SK-N-SH treated with all-trans-retinoic acid at 6 μM for 48 hours (cell line): ENCODE results near the gene FZD4.

Source experiments
- ATAC-seq: fragments of 200-7000 bp; cut with Tn5 transposase; 3 replicates; pipeline ENCODE4 v1.9.1; 2020; ENCODE audit warnings: mild to moderate bottlenecking, moderate library complexity
- ARNTL ChIP-seq: fragments of 450-650 bp; formaldehyde crosslinking; IDR thresholded peaks from 2 replicates; pipeline ENCODE4 v1.5.0; 2020; ENCODE audit warnings: low read depth, mild to moderate bottlenecking, moderate library complexity, borderline replicate concordance
- BACH2 ChIP-seq: fragments of 250-450 bp; sonication (Bioruptor Pico); IDR thresholded peaks from 2 replicates; pipeline ENCODE4 v1.9.0; 2021; ENCODE audit warnings: mild to moderate bottlenecking, borderline replicate concordance
- CSDC2 ChIP-seq: fragments of 250-450 bp; sonication (Bioruptor Pico); IDR thresholded peaks from 2 replicates; pipeline ENCODE4 v1.5.0; 2020; ENCODE audit warnings: mild to moderate bottlenecking, moderate library complexity
- ESRRG ChIP-seq: fragments of 250-450 bp; sonication (Bioruptor Pico); IDR thresholded peaks from 2 replicates; pipeline ENCODE4 v1.6.1; 2021; ENCODE audit warnings: mild to moderate bottlenecking
- ISL1 ChIP-seq: fragments of 250-450 bp; sonication (Bioruptor Pico); IDR thresholded peaks from 2 replicates; pipeline ENCODE4 v2.1.2; 2022; ENCODE audit warnings: mild to moderate bottlenecking, moderate library complexity
- PPARA ChIP-seq: fragments of 250-450 bp; sonication (Bioruptor Pico); IDR thresholded peaks from 2 replicates; pipeline ENCODE4 v1.5.0; 2020; ENCODE audit warnings: mild to moderate bottlenecking, borderline replicate concordance
- RARB ChIP-seq: fragments of 250-450 bp; sonication (Bioruptor Pico); IDR thresholded peaks from 2 replicates; pipeline ENCODE4 v1.8.0; 2021; ENCODE audit warnings: mild to moderate bottlenecking, moderate library complexity
- SNAI2 ChIP-seq: fragments of 250-450 bp; sonication (Bioruptor Pico); IDR thresholded peaks from 2 replicates; pipeline ENCODE4 v1.5.0; 2020; ENCODE audit warnings: mild to moderate bottlenecking, moderate library complexity
- TCF4 ChIP-seq: fragments of 250-450 bp; sonication (Bioruptor Pico); IDR thresholded peaks from 2 replicates; pipeline ENCODE4 v1.8.0; 2021; ENCODE audit warnings: mild to moderate bottlenecking, moderate library complexity, borderline replicate concordance
- TOX ChIP-seq: fragments of 250-450 bp; sonication (Bioruptor Pico); IDR thresholded peaks from 2 replicates; pipeline ENCODE4 v1.8.0; 2021; ENCODE audit warnings: mild to moderate bottlenecking, moderate library complexity, borderline replicate concordance
- ZC3H10 ChIP-seq: fragments of 250-450 bp; sonication (Bioruptor Pico); IDR thresholded peaks from 2 replicates; pipeline ENCODE4 v1.5.1; 2021; ENCODE audit warnings: mild to moderate bottlenecking, moderate library complexity
- ZFP3 ChIP-seq: fragments of 250-450 bp; sonication (Bioruptor Pico); IDR thresholded peaks from 2 replicates; pipeline ENCODE4 v1.5.0; 2020; ENCODE audit warnings: mild to moderate bottlenecking, moderate library complexity
- ZFP30 ChIP-seq: fragments of 450-650 bp; formaldehyde crosslinking; IDR thresholded peaks from 2 replicates; pipeline ENCODE4 v1.5.0; 2022; ENCODE audit warnings: mild to moderate bottlenecking, moderate library complexity
- ZNF565 ChIP-seq: fragments of 450-650 bp; formaldehyde crosslinking; conservative IDR thresholded peaks from 2 replicates; pipeline ENCODE4 v1.5.0; 2020; ENCODE audit warnings: low read depth, mild to moderate bottlenecking, moderate library complexity
- ZNF70 ChIP-seq: fragments of 450-650 bp; formaldehyde crosslinking; IDR thresholded peaks from 2 replicates; pipeline ENCODE4 v1.5.0; 2020; ENCODE audit warnings: mild to moderate bottlenecking, moderate library complexity
- ZNF8 ChIP-seq: fragments of 450-650 bp; formaldehyde crosslinking; IDR thresholded peaks from 2 replicates; pipeline ENCODE4 v1.5.0; 2020; ENCODE audit warnings: mild to moderate bottlenecking, moderate library complexity
- TF ChIP-seq, protein P1 (sequence below): fragments of 250-450 bp; sonication (Bioruptor Pico); IDR thresholded peaks from 2 replicates; pipeline ENCODE4 v1.8.0; 2021; ENCODE audit warnings: low read depth, mild to moderate bottlenecking, moderate library complexity, borderline replicate concordance
- TF ChIP-seq, protein P2 (sequence below): fragments of 250-450 bp; sonication (Bioruptor Pico); IDR thresholded peaks from 2 replicates; pipeline ENCODE4 v1.8.0; 2020; ENCODE audit warnings: mild to moderate bottlenecking, moderate library complexity, borderline replicate concordance
- TF ChIP-seq, protein P3 (sequence below): fragments of 250-450 bp; sonication (Bioruptor Pico); IDR thresholded peaks from 2 replicates; pipeline ENCODE4 v1.5.0; 2020; ENCODE audit warnings: mild to moderate bottlenecking, moderate library complexity
- TF ChIP-seq, protein P4 (sequence below): fragments of 250-450 bp; sonication (Bioruptor Pico); IDR thresholded peaks from 2 replicates; pipeline ENCODE4 v1.5.1; 2020; ENCODE audit warnings: low read depth, mild to moderate bottlenecking, moderate library complexity
- TF ChIP-seq, protein P5 (sequence below): fragments of 250-450 bp; sonication (Bioruptor Pico); IDR thresholded peaks from 2 replicates; pipeline ENCODE4 v1.5.1; 2021; ENCODE audit warnings: mild to moderate bottlenecking, moderate library complexity

Gene FZD4

DNA sequence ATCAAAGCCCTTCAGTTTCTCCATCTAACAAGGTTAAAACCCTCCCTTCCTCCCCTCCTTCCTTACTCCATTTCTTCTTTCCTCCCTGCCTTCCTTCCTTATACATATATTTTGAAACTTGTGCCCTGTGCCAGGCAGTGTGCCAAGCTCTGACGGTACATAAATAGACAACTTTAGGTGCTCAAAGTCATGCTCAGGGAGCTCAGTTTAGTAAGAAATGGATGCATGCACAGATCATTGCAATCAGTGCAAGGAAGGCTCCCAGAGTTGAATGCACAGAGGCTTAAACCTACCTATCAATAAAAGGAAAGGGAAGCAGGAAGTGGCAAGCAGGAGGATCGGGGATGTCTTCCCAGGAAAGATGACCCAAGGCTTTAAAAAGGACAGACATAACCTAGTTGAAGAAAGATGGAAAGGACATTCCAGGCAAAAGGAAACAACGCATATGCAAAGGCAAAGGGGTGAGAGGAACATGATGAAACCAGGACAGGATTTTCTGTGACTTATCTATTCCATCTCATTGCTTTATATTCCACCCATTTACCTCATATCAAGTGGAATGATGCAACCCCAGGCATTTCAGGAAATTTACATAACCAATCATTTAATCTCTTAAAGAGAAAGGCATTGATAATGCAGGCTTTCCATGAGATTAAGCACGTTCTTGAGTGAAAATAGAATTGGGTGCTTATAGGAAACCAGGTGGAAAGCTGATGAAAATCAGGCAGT is 13.2 kb downstream of the FZD4 start:
- no peak for ATAC-seq
- TF ChIP-seq, protein P1, sequence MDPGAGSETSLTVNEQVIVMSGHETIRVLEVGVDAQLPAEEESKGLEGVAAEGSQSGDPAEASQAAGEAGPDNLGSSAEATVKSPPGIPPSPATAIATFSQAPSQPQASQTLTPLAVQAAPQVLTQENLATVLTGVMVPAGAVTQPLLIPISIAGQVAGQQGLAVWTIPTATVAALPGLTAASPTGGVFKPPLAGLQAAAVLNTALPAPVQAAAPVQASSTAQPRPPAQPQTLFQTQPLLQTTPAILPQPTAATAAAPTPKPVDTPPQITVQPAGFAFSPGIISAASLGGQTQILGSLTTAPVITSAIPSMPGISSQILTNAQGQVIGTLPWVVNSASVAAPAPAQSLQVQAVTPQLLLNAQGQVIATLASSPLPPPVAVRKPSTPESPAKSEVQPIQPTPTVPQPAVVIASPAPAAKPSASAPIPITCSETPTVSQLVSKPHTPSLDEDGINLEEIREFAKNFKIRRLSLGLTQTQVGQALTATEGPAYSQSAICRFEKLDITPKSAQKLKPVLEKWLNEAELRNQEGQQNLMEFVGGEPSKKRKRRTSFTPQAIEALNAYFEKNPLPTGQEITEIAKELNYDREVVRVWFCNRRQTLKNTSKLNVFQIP (CRISPR knock-in tag), result no peak
- TF ChIP-seq BACH2 (CRISPR knock-in tag) (no peak), CSDC2 (CRISPR knock-in tag) (no peak), ZNF565 (no peak), TCF4 (CRISPR knock-in tag) (no peak), PPARA (no peak), ARNTL (CRISPR knock-in tag) (no peak), SNAI2 (CRISPR knock-in tag) (no peak), ISL1 (CRISPR knock-in tag) (no peak), TOX (no peak), ZFP30 (CRISPR knock-in tag) (no peak), ESRRG (CRISPR knock-in tag) (no peak), ZNF8 (CRISPR knock-in tag) (no peak)
- TF ChIP-seq, protein P2, sequence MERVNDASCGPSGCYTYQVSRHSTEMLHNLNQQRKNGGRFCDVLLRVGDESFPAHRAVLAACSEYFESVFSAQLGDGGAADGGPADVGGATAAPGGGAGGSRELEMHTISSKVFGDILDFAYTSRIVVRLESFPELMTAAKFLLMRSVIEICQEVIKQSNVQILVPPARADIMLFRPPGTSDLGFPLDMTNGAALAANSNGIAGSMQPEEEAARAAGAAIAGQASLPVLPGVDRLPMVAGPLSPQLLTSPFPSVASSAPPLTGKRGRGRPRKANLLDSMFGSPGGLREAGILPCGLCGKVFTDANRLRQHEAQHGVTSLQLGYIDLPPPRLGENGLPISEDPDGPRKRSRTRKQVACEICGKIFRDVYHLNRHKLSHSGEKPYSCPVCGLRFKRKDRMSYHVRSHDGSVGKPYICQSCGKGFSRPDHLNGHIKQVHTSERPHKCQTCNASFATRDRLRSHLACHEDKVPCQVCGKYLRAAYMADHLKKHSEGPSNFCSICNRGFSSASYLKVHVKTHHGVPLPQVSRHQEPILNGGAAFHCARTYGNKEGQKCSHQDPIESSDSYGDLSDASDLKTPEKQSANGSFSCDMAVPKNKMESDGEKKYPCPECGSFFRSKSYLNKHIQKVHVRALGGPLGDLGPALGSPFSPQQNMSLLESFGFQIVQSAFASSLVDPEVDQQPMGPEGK (CRISPR knock-in tag), result no peak
- TF ChIP-seq, protein P3, sequence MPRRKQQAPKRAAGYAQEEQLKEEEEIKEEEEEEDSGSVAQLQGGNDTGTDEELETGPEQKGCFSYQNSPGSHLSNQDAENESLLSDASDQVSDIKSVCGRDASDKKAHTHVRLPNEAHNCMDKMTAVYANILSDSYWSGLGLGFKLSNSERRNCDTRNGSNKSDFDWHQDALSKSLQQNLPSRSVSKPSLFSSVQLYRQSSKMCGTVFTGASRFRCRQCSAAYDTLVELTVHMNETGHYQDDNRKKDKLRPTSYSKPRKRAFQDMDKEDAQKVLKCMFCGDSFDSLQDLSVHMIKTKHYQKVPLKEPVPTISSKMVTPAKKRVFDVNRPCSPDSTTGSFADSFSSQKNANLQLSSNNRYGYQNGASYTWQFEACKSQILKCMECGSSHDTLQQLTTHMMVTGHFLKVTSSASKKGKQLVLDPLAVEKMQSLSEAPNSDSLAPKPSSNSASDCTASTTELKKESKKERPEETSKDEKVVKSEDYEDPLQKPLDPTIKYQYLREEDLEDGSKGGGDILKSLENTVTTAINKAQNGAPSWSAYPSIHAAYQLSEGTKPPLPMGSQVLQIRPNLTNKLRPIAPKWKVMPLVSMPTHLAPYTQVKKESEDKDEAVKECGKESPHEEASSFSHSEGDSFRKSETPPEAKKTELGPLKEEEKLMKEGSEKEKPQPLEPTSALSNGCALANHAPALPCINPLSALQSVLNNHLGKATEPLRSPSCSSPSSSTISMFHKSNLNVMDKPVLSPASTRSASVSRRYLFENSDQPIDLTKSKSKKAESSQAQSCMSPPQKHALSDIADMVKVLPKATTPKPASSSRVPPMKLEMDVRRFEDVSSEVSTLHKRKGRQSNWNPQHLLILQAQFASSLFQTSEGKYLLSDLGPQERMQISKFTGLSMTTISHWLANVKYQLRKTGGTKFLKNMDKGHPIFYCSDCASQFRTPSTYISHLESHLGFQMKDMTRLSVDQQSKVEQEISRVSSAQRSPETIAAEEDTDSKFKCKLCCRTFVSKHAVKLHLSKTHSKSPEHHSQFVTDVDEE (CRISPR knock-in tag), result no peak
- TF ChIP-seq, protein P4, sequence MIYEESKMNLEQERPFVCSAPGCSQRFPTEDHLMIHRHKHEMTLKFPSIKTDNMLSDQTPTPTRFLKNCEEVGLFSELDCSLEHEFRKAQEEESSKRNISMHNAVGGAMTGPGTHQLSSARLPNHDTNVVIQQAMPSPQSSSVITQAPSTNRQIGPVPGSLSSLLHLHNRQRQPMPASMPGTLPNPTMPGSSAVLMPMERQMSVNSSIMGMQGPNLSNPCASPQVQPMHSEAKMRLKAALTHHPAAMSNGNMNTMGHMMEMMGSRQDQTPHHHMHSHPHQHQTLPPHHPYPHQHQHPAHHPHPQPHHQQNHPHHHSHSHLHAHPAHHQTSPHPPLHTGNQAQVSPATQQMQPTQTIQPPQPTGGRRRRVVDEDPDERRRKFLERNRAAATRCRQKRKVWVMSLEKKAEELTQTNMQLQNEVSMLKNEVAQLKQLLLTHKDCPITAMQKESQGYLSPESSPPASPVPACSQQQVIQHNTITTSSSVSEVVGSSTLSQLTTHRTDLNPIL (CRISPR knock-in tag), result no peak

DNA sequence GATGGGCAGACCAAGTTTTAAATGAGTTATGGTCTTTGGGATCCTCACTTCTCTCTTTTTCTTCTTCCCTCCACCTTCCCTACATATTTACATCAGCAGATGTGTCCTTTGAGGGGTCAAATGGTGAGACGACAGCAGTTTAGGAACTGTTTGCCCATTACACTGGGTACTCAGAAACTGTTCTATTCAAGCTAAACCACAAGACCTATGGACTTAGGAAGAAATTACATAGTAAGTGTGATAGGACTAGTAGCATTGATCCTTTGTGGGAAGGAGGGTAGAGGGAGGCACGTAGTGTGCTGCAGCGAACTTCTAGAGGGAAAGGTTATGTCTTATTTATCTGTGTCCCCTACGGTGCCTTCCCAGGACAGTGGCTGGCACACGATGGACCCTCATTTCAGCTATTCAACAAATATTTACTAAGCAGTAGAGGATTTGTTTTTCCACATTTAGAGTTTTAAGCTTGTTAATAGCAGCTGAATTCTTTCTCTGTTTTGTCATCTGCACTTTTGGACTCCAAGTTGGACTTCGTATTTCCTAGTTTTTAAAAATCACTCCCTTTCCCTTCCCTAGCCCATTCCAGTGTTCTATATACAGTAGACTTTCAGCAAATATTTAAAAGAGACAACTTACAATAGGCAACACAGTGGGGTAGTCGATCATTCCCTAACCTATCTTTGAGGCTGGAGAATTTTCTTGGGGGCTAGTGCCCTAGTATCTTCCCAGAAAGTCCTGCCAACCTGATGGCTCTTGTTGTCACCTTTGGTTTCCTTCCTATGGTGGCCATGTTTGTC is 13.9 kb downstream of the FZD4 start:
- ATAC-seq, result no peak
- TF ChIP-seq, protein P2 (CRISPR knock-in tag), result no peak
- TF ChIP-seq, protein P4 (CRISPR knock-in tag), result no peak
- TF ChIP-seq CSDC2 (CRISPR knock-in tag), result no peak
- TF ChIP-seq, protein P5, sequence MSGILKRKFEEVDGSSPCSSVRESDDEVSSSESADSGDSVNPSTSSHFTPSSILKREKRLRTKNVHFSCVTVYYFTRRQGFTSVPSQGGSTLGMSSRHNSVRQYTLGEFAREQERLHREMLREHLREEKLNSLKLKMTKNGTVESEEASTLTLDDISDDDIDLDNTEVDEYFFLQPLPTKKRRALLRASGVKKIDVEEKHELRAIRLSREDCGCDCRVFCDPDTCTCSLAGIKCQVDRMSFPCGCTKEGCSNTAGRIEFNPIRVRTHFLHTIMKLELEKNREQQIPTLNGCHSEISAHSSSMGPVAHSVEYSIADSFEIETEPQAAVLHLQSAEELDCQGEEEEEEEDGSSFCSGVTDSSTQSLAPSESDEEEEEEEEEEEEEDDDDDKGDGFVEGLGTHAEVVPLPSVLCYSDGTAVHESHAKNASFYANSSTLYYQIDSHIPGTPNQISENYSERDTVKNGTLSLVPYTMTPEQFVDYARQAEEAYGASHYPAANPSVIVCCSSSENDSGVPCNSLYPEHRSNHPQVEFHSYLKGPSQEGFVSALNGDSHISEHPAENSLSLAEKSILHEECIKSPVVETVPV, result no peak
- TF ChIP-seq RARB (CRISPR knock-in tag), result no peak
- TF ChIP-seq PPARA, result no peak
- TF ChIP-seq, protein P3 (CRISPR knock-in tag), result no peak
- no peak for TF ChIP-seq ZC3H10 (CRISPR knock-in tag)
- TF ChIP-seq ZNF565, result no peak
- TF ChIP-seq TCF4 (CRISPR knock-in tag), result no peak
- TF ChIP-seq ZFP30 (CRISPR knock-in tag), result no peak
- no peak for TF ChIP-seq ZNF8 (CRISPR knock-in tag)
- no peak for TF ChIP-seq ZFP3 (CRISPR knock-in tag)
- TF ChIP-seq ZNF70 (CRISPR knock-in tag), result no peak
